ENCODE data around the gene MED7.

The MED7 gene

DNA sequence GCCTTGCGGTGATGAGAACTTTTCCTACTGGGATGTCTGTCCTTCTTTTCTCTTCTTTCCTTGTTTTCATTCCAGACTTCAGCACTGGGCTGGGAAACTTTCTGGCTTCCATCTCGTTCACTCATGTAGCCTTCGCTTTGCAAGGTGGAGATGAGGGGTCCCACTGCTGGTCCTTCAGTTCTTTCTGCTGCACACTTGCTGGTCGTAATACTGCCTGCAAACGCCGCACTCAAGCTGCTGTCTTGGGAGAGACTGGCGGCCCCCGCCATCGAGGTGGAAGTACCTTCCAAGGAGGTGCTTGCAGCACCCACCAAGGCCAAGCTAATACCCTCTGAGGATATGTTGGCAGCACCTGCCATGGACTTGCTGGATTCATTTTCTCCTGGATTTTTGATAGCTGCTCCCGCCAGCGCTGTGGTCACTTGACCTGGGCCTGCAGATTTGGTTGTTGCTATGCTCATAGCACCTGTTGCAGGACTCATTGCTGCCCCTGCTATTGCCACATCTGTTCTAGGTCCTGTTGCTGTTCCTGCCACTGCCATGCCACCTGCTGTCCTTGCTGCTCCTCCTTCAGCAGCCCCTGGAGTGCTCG lies 20.4 kb upstream of the MED7 start:
- no peak for DNase-seq (ENCODE audit: low read depth in 2 of 2)

- no peak for DNase-seq (ENCODE audit: low read depth in 2 of 2)
These were observed 19.3 kb upstream of the MED7 start for GRCh38 chr5:157161996-157162395.

DNA sequence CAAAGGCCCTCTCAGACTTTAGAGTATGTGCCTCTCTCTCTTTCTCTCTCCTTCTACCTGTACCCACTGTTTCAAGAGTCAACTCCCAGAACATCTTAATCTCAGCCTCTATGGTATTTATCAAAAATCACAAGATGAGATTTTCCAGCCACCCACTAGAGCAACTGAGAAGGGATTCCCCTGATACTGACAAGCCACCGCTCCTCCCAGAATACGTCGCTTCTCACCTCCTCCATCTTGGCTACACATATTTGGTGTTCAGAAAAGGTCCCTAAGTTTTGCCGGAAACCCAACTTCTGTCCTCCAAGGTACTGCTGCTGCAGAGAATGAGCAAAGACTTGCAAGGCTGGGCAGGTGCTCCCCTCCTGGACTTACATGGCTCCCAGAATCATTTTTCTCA lies 17.3 kb upstream of the MED7 start:
- no peak for DNase-seq (ENCODE audit: low read depth in 2 of 2)

DNA sequence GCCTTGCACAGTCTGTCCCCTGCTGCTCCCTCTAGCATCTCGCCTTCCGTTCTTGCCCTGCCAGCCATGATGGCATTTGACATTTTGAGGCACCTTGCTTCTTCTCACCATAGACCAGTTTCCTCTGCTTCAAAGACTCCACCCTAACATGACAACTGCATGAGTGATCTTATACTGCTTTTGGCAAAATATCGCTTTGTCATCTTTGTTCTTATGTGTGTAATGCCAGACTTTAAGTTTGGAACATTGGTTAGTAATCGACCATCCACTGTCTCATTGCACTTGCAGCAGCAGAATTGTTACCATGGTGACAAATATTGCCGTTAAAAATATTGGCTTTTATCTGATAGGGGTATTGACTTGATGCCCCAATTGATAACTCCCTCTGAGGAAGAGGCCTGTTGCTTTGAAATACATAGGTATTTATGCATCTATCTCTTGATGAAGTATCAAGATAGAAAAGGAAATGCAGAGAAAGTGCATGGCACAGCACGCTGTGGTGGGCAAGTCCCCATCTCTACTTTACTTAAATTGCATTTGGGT lies 16.6 kb upstream of the MED7 start:
- DNase-seq (ENCODE audit: low read depth in 2 of 2): no peak

DNA sequence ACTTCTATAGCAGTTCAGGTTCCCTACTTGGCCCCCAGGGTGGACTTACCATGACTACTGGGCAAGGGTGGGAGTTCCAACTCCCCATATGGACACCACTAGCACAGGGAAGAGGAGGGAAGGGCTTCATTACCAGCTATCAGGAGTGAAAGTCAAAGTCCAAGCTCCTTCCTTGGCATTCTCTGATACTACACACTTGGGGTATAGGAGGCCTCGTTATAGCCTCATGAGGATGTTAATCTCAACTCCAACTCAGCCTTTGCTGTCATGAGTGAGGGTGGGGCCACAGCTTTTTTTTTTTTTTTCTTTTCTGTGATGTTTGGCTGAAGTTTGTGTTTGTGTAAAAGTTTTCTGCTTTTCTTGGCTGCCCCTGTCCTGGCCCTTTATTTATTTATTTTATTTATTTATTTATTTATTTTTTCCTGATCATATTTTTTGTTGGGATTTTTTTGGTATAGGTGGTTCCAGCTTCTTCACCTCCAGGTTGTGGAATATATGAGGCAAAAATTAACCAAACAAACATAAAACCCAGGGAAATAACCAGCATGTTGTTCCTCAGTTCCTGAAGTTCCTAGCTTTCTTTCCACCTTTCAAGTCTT lies 14.7 kb upstream of the MED7 start:
- DNase-seq (ENCODE audit: low read depth in 2 of 2): no peak

DNA sequence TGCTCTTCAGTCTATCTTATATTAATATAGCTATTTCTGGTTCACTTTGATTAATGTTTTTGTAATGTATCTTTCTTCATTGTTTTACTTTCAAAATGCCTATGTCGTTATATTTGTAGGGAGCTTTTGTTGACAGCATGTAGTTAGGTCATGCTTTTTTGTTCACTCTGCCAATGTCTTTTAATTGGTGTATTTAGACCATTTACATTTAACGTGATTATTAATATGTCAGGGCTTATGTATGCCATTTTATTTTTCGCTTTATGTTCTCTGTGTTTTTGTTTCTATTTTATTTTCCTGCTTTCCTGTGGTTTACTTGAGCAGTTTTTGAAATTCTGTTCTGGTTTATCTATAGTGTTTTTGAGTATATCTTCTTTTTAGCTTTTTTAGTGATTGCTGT lies 12.6 kb upstream of the MED7 start:
- no peak for DNase-seq (ENCODE audit: low read depth in 2 of 2)

- DNase-seq (ENCODE audit: low read depth in 2 of 2): no peak
These were observed 8.3 kb upstream of the MED7 start for GRCh38 chr5:157150995-157151394.

GRCh38 chr5:157148734-157149615 lies 6.3 kb upstream of the MED7 start:
- peak; percentile 45 to 46 for DNase-seq (ENCODE audit: low read depth in 2 of 2)

DNA sequence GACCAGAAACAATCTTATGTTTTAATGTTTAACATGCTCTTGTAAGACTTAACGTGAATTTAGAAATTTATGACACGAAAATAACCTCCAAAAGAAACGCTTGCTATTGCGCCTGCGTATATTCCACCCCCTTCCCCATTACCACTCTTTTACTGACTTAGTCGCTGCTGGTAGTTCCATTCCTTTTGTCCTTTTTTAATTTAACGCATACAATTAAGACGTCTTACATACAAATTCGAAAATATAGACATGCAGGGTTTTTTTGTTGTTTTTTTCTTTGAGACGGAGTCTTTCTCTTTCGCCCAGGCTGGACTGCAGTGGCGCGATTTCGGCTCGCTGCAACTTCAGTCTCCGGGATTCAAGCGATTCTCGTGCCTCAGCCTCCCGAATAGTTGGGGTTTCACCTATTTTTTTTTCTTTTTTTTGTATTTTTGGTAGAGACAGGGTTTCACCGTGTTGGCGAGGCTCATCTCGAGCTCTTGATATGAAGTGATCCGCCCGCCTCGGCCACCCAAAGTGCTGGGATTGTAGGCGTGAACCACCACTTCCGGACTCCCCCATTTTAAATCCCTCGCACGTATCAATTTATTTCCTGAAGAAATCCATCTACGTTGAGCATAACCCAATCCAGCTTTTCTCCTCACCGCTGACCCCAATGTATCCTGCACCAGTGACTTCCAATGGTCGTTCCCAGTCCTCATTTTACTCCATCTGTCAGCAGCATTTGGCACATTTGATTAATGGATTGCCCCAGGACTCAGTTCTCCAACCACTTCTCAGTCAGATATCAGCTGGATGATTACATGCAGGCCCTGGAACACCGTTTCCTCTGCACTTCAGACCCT lies 684 bp upstream of the MED7 start:
- peak in 1 of 2 experiments; percentile 3 for DNase-seq (ENCODE audit: low read depth in 2 of 2)

GRCh38 chr5:157137691-157138090 lies 5.0 kb downstream of the MED7 start:
- no peak for DNase-seq (ENCODE audit: low read depth in 2 of 2)

GRCh38 chr5:157132281-157132612 lies 10.4 kb downstream of the MED7 start:
- no peak for DNase-seq (ENCODE audit: low read depth in 2 of 2)

DNA sequence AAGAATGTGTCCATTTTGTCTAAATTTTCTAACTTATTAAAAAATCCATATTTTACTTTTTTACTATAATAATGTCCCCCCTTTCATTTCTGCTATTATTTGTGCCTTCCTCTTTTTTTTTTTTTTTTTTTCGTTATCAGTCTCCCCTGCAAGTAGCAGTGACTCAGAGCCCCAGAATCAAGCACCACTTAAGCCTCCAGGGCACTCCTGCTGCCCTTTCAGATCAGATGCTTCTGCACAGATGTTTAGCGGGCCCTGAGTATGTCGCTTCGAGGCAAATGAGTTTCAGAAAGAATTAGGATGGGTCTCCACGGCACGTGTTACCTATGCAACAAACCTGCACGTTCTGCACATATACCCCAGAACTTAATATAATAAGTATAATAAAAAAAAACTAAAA lies 11.7 kb downstream of the MED7 start:
- no peak for DNase-seq (ENCODE audit: low read depth in 2 of 2)

GRCh38 chr5:157121709-157122108 lies 21.0 kb downstream of the MED7 start:
- no peak for DNase-seq (ENCODE audit: low read depth in 2 of 2)

DNA sequence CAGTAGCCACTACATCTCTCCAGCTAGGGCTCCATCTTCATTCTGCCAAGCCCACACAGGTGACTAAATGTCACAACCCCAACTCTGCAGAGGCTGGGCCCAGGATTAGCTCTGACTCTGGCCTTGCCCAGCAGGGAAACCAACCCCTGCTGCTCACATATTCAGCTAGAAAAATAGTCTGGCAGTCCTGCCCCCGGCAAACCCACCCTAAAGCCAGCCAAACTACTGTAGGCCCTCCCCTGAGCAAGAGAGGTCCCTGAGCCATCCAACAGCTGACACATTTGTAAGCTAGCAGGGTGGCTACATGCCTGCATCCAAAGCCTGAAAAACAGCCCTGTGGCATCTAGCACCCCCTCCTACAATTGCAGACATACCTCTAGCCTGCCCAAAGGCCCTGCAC lies 22.6 kb downstream of the MED7 start:
- no peak for DNase-seq (ENCODE audit: low read depth in 2 of 2)

GRCh38 chr5:157116483-157116954 lies 26.1 kb downstream of the MED7 start:
- DNase-seq (ENCODE audit: low read depth in 2 of 2): no peak

DNA sequence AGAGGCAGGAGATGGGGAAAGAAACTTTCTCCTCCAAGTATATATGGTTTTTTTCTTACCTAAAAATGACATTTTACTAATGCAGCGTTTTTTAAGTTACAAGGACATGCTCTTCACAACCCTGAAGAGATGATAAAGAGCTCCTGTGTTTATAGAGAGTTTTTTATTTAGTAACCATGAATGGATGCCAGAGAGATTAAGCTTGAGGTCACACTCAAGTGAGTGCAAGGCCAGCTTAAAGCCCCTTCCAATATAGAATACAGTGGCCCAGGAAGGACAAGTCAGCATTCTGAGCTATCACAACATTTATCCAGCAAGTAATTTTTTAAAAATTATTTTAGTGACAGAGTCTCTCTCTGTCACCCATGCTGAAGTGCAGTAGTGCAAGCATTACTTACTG lies 27.2 kb downstream of the MED7 start:
- DNase-seq (ENCODE audit: low read depth in 2 of 2): no peak

DNA sequence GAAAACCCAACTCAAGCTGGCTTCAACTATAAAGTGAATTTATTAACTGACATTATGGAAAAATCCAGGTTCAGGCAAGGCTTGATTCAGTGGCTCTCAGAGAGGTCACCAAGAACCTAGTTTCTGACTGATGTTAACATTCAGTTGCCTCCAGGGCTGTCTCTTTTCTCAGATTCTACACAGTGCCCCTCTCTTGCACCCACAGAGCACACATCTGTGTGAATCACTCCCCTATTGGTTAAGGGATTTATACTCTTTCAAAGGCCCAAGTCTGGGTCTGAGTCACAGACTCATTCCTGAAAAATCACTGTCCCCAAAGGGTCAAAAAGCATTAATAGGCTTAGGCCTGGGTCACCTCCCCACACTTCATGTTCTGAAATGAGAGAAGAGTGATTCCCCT lies 27.7 kb downstream of the MED7 start:
- DNase-seq (ENCODE audit: low read depth in 2 of 2): no peak

GRCh38 chr5:157113002-157113401 lies 29.7 kb downstream of the MED7 start:
- no peak for DNase-seq (ENCODE audit: low read depth in 2 of 2)

GRCh38 chr5:157109744-157110143 lies 32.9 kb downstream of the MED7 start:
- DNase-seq (ENCODE audit: low read depth in 2 of 2): no peak

DNA sequence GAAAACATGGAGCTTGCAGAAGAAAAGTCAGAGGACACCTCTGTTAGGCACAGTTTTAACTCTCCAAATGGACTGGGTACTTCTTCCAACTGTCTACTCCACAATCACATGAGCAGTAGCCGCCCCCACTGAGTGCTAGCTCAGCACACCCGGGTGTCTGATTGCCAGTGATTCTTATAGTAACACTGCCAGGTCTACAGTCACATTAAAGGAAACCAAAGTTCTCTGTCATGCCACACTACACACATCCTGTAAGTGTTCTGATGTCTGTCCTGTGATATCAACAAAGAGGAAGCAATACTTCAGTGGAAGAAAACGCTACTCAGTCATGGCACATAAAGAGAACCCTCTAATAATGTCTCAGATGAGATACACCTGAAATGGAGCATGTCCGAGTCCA lies 33.7 kb downstream of the MED7 start, which contains the start of gene HAVCR2:
Gene HAVCR2 (minus strand): TSS at position 69 of the 400 bp plus-strand sequence. CDS start 61 bp downstream, at position 8.
- no peak for DNase-seq (ENCODE audit: low read depth in 2 of 2)

DNA sequence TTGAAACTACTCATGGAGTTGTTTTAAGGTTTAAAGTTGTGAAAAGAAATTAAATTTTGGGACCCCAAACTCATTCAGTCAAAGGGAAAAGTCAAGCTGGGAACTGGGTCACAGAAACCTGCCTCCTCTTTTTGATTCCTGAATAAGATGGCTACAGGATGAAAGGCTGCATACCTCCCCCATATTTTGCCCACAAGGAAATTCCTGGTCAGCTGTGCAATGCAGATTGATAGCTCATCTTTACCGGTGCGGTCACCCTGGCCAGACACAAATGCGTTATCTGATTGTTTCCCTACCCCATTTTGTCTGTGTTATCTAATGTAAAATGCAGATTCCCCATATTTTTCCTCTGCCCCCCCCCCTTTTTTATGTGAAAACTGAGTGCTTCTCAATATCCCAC lies 35.2 kb downstream of the MED7 start:
- no peak for DNase-seq (ENCODE audit: low read depth in 2 of 2)

All from fibroblast of skin of left quadriceps (primary cell).